ENCODE data around the gene MOGAT3.
A peak's percentile ranks its signal among the peaks of the same experiment; 100 is the strongest.

MOGAT3 gene, protein sequence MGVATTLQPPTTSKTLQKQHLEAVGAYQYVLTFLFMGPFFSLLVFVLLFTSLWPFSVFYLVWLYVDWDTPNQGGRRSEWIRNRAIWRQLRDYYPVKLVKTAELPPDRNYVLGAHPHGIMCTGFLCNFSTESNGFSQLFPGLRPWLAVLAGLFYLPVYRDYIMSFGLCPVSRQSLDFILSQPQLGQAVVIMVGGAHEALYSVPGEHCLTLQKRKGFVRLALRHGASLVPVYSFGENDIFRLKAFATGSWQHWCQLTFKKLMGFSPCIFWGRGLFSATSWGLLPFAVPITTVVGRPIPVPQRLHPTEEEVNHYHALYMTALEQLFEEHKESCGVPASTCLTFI
- 0 reads per million in 4 experiments for total RNA-seq

DNA sequence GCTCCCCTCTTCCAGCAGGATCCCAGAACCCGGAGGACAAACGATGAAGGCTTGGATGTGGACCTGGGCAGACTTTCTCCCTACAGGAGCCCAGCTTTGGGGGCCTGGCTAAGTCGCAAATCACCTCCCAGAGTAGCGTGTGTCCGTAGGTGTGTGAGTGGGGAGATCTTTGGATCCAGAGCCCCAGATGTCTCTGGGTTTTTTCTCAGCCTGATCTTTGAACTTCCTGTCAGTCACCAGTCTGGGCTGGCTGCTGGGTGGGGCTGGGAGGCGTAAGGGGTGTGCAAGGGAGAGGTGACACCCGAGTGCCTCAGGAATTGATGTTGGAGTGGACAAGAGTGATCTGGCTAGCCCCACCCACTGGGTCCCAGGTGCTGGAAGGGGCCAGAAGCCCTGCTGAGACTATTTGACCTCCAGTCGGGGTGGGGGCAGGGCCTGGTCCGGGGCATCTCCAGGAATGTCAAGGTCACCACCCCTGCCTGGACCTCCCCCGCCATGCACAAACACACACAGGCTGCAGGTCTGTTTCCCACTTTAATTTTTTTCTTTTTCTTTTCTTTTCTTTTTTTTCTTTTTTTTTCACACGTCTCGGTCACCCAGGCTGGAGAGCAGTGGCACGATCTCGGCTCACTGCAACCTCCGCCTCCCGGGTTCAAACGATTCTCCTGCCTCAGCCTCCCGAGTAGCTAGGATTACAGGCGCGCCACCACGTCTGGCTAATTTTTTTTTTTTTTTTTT lies at the start of gene MOGAT3:
TSS of gene MOGAT3 (minus strand) at position 175 of the 738 bp plus-strand sequence. CDS start 182 bp downstream, outside the sequence.
- DNase-seq: no peak

DNA sequence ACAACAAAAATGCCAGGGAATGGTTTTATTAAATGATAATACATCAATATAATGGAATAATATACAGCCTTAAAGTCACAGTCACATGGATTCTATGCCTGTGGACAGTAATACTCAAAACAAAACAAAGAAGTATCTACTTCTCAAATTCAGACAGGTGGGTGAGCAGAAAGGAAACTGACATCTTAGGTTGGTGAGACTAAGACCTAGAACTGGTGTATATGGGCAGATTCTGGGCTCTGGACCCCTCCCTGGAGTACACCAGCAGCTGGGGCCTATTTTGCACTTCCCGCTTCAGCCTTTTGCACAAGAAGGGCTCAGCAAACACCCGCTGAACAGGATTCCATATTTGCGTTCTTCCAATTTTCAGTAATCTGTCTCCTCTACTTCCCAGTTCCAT lies 49.5 kb upstream of the MOGAT3 start:
- no peak for DNase-seq

DNA sequence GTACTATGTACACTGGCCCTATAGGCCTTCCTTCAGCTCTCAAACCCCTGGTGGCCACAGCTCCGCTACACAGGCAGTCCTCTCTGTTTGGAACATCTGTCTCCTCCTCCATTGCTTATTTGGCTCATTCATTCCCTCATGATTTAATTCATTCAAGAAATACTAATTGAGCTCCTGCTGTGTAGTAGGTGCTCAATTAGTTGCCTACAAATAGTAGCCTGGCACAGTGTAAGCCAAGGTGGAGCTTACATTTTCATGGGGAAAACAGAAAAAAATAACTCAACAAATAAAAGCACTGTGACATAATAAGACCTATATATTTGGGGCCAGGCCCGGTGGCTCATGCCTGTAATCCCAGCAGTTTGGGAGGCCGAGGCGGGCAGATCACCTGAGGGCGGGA lies 47.4 kb upstream of the MOGAT3 start:
- DNase-seq: no peak

DNA sequence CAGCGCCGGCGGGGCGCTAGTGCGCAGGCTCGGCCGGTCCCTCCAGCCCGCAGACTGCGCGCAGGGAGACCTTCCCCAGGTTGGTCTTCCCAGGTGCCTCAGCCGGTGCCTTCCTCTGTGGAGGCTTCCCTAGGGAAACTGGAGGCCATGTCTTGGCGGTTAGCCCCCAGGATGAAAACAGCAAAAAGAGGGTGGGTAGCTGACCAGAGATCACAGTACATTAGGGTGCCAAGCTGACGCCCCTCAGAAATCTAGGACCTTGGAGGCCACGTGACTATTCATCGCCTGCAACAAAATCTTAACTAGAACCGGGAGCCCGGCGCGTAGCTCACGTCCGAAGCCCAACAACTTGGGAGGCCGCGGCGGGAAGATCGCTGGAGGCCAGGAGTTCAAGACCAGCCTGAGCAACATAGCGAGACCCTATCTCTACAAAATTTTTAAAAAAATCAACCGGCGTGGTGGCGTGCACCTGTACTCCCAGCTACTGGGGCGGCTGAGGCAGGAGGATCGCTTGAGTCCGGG lies 44.4 kb upstream of the MOGAT3 start:
- DNase-seq: no peak

DNA sequence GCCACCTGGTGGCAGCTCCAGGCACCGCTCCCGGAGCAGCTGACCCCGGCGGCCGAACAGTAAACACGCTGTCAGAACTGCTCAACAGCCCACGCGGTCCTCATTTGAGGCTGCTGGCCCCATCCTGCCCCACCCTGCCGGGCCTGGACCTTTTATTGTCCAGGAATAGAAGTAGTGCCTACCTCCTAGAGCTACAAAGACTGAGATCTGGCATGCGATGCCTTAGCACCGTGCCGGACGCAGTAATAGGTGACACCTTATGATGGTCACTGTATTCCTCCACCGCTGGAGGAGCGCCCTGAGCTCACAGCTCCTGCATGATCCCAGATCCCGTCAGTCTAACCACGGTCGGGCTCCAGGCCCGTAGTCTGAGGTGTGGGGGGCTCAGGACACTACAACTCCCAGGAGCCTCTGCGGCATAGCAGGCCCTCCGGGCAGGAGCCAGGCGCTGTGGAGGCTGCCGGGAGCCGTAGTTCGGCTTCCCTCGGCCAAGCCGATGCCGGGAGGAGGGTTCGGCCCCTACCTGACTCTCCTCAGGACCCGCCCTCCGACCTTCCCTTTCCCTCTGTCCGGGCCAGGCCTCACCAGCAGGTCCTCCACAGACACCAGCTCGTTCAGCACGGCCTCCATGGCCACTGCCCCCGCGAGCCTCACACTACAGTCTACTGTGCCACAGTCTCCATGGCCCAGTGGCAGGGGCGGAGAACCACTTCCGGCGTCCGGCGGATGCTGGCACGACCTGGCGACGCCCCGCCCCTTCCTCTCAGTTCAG lies 43.7 kb upstream of the MOGAT3 start, which contains the start of gene FIS1:
TSS of gene FIS1 (minus strand) at position 707 of the 772 bp plus-strand sequence. CDS start at position 630, 77 bp downstream.
- peak; percentile 81 for DNase-seq

DNA sequence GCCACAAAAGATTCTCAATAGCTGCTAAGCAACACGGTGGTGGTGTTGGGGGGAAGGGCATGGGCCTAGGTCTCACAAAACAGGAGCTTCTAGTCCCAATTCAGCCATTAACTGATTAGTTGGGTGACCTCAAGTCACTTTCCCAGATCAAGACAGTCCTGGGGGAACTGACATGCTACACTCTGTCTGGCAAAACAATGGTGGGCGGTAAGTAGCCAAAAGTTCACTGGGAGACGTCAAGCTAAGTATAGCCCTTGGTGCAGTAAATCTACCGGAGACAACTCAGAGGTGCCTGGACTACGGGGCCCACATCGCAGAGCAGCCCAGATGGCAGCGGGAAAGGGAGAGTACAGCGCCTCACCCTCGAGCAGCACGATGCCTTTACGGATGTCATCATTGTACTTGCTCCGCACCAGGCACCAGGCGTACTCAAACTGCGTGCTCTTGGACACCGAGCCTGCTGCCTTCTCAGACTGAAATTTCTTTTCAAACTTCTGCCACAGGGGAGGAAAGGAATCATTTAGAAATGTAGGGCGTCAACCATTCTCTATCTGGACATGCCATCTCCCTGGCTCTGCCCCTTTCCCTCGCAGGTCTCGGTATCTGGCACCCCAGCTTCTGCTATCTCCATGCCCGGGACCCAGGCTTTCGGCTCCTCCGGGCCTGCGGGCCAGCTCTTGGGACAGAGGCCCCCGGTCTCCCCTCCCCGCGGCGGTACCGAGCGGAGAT lies 43.0 kb upstream of the MOGAT3 start:
- DNase-seq: no peak

DNA sequence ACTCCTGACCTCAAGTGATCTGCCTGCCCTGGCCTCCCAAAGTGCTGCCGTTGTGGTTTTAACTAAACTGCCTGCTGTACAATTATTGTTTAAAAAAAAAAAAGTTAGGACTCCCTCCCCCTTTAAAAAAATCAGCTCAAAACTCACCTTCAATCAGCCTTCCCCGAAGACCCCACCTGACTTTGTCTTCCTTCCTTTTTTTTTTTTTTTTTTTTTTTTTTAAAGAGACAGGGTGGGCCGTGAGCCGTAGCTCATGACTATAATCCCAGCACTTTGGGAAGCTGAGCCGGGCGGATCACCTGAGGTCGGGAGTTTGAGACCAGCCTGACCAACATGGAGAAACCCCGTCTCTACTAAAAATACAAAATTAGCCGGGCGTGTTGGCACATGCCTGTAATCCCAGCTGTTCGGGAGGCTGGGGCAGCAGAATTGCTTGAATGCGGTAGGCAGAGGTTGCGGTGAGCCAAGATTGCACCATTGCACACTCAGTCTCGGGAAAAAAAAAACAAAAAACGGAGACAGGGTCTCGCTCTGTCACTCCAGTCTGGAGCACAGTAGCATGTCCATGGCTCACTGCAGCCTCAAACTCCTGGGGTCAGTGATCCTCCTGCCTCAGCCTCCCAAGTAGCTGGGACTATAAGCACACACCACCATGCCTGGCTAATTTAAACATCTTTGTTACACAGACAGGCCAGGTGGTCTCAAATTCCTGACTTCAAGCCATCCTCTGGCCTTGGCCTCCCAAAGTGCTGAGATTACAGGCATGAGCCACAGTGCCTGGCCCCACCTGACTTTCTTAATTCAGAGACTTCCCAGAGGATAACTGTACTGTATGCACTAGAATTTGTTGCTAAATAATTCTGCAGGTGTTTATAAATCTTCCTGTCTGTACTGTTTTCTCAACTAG lies 40.9 kb upstream of the MOGAT3 start:
- DNase-seq: no peak

DNA sequence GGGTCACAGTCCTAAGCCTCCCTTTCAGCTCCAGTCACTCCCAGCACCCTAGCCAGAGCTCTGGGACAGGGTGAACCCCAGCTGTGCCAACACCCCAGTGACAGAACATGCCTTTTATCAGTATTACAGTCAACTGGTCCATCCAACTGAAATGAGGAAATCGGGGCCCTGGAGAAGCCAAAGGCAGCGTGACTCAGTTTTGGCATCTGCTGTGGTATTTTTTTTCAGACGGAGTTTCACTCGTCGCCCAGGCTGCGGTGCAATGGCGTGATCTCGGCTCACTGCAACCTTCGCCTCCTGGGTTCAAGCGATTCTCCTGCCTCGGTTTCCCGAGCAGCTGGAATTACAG lies 40.2 kb upstream of the MOGAT3 start:
- no peak for DNase-seq

DNA sequence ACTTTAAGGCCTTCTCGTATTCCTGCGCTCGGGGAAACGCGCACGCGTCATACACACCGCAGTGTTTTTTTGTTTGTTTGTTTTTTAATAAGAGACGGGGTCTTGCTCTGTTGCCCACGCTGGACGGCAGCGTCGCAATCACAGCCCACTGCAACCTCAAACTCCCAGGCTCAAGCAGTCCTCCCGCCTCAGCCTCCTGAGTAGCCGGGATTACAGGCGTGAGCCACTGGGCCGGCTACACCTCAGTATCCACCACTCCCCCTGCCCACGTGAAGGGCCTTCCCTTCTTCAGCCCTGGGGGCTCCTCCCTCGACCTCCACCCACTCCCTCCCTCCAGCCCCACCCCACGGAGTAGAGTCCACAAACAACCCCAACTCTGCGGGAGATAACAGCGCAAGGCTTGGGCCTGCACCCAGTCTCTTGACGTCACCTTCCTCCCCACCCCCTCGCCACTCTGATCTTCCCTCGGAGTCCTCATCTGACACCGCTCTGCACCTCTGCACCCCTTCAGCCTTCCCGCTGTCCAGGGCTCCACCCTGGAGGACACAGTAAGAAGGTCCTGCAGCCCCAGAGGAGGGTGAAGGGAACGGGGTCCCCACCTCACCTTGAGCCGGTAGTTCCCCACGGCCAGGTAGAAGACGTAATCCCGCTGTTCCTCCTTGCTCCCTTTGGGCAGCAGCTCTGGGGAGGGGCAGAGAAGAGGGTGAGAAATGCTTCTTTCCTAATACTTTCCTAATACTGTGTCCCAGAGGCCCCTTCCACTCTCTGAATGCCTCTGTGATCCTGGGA lies 39.6 kb upstream of the MOGAT3 start:
- no peak for DNase-seq

DNA sequence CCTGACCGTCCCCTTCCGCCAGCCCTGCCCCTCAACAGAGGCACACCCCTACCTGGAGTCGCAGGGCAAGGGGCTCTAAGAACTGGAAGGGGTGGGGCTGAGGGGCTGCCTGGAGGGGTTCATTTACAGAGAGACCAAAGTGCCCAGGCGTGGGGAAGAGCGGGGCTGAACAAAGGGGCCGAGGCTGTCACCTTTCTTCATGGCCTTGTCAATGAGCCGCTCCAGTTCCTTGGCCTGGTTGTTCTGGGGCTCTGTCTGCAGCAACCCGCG lies 39.0 kb upstream of the MOGAT3 start:
- no peak for DNase-seq

DNA sequence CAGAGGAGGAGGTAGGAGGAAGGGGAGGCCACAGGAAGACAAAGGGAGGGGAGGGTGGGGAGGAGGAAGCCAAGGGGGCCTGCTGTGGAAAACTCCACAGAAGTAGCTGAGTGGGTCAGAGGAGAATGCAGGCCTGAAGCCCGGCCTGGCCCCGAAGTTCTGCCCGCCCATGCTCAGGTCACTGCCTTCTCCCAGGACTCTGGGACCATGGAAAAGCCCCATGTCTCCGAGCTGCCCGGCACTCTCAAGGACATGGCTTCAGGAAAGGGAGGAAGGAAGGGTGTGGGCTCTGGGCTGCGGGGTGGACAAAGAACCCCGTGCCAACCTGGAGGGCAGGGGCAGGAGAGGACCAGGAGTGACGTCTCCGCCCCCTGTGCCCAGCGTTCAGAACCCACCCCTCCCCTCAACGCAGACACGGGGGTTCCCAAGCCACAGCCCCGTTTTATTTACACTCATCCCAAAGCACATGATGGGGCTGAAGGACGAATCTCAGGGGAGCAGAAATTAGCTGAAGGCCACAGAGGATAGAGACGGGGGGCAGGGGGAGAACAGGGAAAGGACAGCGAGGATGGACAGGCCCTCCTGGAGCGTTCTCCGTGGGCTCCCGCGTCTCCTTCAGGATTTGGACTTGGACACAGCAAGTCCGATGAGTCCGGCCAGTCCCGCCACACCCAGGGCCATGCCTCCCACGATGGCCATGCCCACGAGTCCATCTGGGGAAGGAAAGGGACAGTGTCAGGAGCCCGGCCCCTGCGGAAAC lies 38.5 kb upstream of the MOGAT3 start:
- DNase-seq: no peak

DNA sequence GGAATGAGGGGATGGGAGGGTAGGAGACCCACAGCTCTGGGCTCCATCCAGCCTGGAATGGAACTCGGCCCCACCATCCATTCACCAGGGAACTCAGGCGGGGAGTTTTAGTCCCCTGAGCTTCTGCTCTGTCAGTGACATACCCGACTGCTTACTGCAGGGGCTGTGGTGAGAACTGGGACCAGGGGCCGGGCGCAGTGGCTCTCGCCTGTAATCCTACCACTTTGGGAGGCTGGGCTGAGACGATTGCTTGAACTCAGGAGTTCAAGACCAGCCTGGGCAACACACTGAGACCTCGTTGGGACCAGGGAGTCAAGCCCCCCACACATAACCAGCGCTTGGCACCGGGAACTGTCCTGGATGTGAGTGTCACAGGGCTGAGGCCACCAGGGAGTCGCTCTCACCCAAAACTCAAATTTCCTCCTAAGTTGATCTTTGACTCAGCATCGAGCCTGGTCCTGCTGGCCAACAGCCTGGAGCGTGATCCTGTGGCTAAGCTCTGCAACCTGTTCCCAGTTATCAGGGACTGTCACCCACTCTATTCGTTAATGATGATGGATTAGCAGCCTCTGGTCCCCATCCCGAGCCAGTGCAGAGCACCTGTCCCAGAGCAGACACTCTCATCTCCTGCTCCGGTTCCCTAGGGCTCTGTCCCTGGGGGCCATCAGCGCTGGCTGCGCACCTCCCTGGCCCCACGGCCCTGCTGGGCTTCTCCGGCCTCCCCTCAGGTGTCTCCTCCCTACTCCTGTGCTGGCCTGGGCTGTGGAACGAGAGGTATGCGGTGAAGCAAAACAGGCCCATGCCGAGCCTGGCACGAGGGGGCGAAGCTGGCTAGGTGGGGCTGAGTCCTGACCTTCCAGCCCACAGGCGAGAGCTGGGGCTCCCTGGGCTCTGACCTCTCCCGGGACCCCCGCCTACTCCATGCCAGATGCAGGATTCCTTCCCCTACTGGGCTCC lies 37.7 kb upstream of the MOGAT3 start:
- DNase-seq: no peak

DNA sequence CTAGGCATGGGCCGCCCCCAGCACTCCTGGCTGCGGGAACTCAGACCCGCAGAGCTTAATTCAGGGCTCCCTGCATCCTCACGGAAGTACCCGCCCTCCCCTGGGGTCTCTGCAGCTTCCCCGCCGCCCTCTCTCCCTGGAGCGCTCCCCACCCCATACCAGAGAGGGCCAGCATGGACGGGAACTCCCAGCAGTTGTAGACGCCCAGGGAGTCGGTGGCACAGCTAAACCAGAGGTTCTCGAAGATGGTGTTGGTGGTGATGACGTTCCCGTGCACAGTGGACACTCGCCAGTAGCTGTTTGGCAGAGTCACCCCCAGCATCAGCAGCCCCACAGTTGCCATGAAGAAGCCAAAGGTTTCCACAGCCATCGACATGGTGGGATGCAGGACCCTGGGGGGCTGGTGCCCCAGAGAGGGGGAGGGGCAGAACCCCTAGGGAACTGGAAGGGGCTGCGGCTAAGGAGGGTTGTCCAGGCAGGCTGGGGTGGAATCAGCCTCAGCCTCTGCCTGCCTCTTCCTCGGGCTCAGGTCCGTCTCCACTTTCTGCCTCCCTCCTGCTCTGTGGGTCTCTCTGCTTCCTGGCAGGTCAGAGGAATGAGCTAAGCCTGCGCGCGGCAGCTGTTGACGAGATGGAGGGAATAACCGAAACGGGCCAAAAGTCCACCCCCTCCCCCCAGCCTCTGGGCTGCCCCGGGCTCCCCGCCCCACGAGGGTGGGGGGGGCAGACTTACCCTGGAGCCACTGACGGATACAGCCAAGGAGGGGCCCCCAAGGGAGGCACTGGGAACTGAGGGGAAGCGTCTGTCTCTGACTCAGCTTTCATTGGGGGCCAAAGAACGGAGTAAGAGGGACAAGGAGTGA lies 36.6 kb upstream of the MOGAT3 start, which contains the start of gene CLDN15:
TSS of gene CLDN15 (minus strand) at position 597 of the 862 bp plus-strand sequence. CDS start at position 376, 221 bp downstream.
- no peak for DNase-seq

DNA sequence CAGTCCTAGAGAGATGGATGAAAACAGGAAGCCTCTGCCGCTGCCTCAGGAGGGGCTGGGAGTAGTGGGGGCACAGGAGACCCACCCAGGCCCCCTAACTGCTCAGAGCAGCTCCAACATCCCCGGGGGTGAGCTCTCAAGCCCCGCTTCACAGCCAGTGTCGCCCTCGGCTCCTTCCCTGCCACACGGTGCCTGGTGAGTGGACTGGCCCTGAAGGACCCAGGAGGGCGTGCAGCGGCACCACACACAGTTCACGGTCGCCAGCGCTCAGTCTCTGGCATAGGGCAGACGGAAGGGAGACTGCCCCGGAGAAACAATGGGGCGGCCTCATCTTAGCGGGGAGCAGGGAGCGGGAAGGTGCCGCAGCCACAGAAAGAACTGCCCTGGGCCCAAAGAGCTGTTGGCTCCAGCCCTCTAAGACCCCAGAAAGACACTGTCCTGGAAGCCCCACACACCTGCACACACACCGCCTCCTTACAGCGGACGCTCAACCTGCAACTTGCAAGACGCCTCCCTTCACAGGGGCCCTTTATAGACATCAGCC lies 35.5 kb upstream of the MOGAT3 start:
- no peak for DNase-seq

DNA sequence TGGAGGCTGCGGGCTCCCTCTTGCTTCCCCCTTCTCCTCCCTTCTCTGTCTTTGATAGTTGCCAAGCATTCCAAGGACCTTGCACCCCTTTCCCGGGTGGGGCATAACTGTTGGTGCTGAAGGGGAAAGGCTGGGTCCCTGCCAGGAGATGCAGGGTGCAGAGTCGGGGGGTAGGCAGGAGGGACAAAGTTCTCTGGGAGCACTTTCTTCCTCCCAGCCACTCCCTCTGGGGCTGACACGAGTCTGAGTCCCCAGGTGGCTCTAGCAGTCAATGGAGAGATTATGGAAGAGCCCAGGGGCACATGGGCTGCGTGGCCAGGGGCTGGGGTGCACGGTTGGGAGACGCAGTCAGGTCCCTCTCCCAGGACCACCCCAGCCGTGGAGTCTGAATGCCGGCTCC lies 34.7 kb upstream of the MOGAT3 start:
- no peak for DNase-seq

DNA sequence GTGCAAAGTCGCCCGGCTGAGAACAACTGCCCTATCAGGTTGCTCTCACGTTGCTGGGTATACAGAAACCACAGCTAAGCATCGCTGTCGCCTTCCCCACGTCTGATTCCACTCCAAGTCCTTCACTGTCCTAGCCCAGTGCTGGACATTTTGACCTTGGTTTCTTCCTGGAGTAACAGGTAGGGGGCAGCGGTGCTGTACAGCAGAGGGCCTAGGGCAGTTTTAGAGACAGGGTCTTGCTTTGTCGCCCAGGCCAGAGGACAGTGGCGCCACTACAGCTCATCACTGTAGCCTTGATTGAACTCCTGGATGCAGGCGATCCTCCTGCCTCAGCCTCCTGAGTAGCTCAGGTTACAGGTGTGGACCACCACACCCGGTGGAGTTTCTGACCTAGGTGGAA lies 34.2 kb upstream of the MOGAT3 start:
- no peak for DNase-seq

DNA sequence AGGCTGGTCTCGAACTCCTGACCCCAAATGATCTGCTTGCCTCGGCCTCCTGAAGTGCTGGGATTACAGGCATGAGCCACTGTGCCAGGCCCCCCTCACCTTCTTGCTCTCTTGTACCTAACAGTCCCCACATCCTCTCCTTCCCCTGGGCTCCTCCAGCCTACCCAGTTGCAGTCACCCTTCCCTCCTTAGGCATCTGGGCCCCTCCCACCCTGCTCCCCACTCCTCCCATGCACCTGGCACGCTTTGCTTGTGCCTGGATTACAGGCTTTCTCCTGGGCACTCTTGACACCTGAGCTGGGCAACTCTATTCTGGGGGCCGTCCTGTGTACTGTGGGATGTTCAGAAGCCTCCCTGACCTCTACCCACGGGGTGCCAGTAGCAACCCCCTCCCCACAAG lies 33.8 kb upstream of the MOGAT3 start:
- no peak for DNase-seq
